Measurements from ENCODE around the gene ADAM10. TPM values are rescaled to one million over a fixed set of nuclear protein-coding genes. Genes with fewer than 3 reads are reported as not detected.

ADAM10 gene
- total RNA-seq, 2 donors from 2014 or later: 191 to 211 TPM

DNA sequence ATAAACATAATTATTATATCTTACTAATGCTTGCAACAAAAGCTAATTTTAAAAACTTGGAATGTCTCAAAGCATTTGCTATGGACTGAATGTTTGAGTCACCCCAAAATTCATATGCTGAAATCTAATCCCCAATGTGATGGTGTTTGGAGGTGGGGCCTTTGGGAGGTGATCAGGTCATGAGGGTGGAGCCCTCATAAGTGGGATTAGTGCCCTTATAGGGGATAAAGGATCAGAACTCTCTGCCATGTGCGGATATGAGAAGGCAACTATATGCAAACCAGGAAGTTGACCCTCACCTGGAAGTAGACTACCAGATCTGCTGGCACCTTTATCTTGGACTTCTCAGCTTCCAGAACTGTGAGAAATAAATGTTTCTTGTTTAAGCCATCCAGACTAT, 180.1 kb downstream of the ADAM10 start:
- H3K9me3 ChIP-seq (ENCODE audit: control insufficient read depth, low read length): peaks cover 8% of the 10 kb centered on the region
- H3K4me1 Mint-ChIP-seq: peaks cover 6% of the 10 kb centered on the region
- H3K4me3 Mint-ChIP-seq: no peak overlapping the region
- 97 to 100% methylated on average over 1 of the region's 1 CpG for WGBS, 2 experiments (ENCODE audit: insufficient coverage in 1 of 2, insufficient read length in 1 of 2)
- H3K27ac ChIP-seq (ENCODE audit: low read depth, low read length): no peak overlapping the region
- H3K27ac Mint-ChIP-seq: no peak overlapping the region
- TF ChIP-seq, protein P1, sequence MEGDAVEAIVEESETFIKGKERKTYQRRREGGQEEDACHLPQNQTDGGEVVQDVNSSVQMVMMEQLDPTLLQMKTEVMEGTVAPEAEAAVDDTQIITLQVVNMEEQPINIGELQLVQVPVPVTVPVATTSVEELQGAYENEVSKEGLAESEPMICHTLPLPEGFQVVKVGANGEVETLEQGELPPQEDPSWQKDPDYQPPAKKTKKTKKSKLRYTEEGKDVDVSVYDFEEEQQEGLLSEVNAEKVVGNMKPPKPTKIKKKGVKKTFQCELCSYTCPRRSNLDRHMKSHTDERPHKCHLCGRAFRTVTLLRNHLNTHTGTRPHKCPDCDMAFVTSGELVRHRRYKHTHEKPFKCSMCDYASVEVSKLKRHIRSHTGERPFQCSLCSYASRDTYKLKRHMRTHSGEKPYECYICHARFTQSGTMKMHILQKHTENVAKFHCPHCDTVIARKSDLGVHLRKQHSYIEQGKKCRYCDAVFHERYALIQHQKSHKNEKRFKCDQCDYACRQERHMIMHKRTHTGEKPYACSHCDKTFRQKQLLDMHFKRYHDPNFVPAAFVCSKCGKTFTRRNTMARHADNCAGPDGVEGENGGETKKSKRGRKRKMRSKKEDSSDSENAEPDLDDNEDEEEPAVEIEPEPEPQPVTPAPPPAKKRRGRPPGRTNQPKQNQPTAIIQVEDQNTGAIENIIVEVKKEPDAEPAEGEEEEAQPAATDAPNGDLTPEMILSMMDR (conservative IDR thresholded peaks at IDR 0.05): no peak
- no peaks in the 10 kb centered on the region for H3K36me3 ChIP-seq (ENCODE audit: control insufficient read depth, insufficient read depth, low read length)
- no peak overlapping the region for H3K9ac ChIP-seq (ENCODE audit: extremely low read depth, low read length, poor library complexity, severe bottlenecking)
- no peaks in the 10 kb centered on the region for H3K27me3 ChIP-seq (ENCODE audit: control insufficient read depth, insufficient read depth, low read length, poor library complexity, severe bottlenecking)
- H3K36me3 Mint-ChIP-seq (ENCODE audit: low read depth): no peaks in the 10 kb centered on the region
- DNase-seq: no peak
- H3K9me3 Mint-ChIP-seq: peaks cover 9% of the 10 kb centered on the region
- peak overlapping the region; percentile 38 for H3K4me3 ChIP-seq (ENCODE audit: low read length)
- no peaks in the 10 kb centered on the region for H3K4me1 ChIP-seq (ENCODE audit: control insufficient read depth, insufficient read depth, low read length)
- H3K27me3 Mint-ChIP-seq (ENCODE audit: insufficient read depth): no peaks in the 10 kb centered on the region

DNA sequence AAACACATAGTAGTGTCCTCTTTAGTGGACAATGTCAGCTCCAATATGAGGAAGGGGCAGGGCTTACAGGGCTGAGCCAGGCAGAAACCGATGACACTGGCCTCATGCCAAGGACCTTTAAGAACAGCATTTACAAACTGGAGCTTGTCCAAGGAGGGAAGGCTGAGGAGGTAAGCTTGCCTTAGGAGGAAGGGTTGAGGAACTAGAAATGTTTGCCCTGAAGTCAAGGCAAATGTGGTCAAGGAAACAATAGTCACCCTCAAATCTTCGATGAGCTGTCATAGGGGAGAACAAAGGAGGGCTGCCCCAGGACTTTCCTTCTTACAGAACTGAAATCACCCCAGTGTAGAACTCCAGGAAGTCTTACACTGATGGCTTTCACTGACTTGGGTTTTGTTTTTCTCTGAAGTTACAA, 181.3 kb downstream of the ADAM10 start:
- no peak overlapping the region for H3K9ac ChIP-seq (ENCODE audit: extremely low read depth, low read length, poor library complexity, severe bottlenecking)
- no peaks in the 10 kb centered on the region for H3K36me3 ChIP-seq (ENCODE audit: control insufficient read depth, insufficient read depth, low read length)
- no peak for DNase-seq
- TF ChIP-seq, protein P1 (conservative IDR thresholded peaks at IDR 0.05): no peak
- Mint-ChIP-seq H3K27me3 (ENCODE audit: insufficient read depth) (no peaks in the 10 kb centered on the region), H3K36me3 (ENCODE audit: low read depth) (no peaks in the 10 kb centered on the region), H3K27ac (no peak overlapping the region), H3K4me1 (peaks cover 7% of the 10 kb centered on the region), H3K9me3 (peaks cover 17% of the 10 kb centered on the region), H3K4me3 (no peak overlapping the region)
- H3K27ac ChIP-seq (ENCODE audit: low read depth, low read length): no peak overlapping the region
- H3K9me3 ChIP-seq (ENCODE audit: control insufficient read depth, low read length): peaks cover 8% of the 10 kb centered on the region
- WGBS, 2 experiments (ENCODE audit: insufficient coverage in 1 of 2, insufficient read length in 1 of 2): 90 to 95% methylated on average over 2 of the region's 2 CpGs
- H3K4me1 ChIP-seq (ENCODE audit: control insufficient read depth, insufficient read depth, low read length): peaks cover 6% of the 10 kb centered on the region
- no peaks in the 10 kb centered on the region for H3K27me3 ChIP-seq (ENCODE audit: control insufficient read depth, insufficient read depth, low read length, poor library complexity, severe bottlenecking)
- H3K4me3 ChIP-seq (ENCODE audit: low read length): no peak overlapping the region

DNA sequence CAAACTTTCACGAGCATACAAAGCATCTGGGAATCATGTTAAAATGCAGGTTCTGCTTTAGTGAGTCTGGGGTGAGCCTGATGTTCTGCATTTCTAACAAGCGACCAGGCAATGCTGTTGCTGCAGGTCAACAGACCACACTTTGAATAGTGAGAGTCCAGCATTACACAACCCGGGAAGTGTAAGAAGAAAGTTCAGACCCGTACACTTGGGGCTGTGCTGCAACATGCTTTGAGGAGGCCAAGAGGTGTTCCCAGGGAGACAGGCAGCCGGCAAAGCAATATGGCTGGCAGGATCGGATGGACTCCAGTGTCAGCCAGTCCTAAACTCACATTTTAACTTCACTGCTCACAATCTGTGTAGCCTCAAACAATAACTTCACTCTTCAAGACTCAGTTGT, 183.5 kb downstream of the ADAM10 start:
- no peaks in the 10 kb centered on the region for H3K27me3 ChIP-seq (ENCODE audit: control insufficient read depth, insufficient read depth, low read length, poor library complexity, severe bottlenecking)
- H3K27me3 Mint-ChIP-seq (ENCODE audit: insufficient read depth): no peaks in the 10 kb centered on the region
- no peak overlapping the region for H3K27ac ChIP-seq (ENCODE audit: low read depth, low read length)
- H3K27ac Mint-ChIP-seq: no peak overlapping the region
- no peaks in the 10 kb centered on the region for H3K36me3 ChIP-seq (ENCODE audit: control insufficient read depth, insufficient read depth, low read length)
- DNase-seq: peak; percentile 22
- WGBS, 2 experiments (ENCODE audit: insufficient coverage in 1 of 2, insufficient read length in 1 of 2): 90 to 96% methylated on average over 5 to 6 of the region's 6 CpGs
- H3K4me3 Mint-ChIP-seq: no peak overlapping the region
- H3K4me3 ChIP-seq (ENCODE audit: low read length): no peak overlapping the region
- H3K9me3 Mint-ChIP-seq: peaks cover 37% of the 10 kb centered on the region
- TF ChIP-seq, protein P1 (conservative IDR thresholded peaks at IDR 0.05): no peak
- H3K4me1 Mint-ChIP-seq: peaks cover 24% of the 10 kb centered on the region
- no peak overlapping the region for H3K9ac ChIP-seq (ENCODE audit: extremely low read depth, low read length, poor library complexity, severe bottlenecking)
- H3K36me3 Mint-ChIP-seq (ENCODE audit: low read depth): no peaks in the 10 kb centered on the region
- peaks cover 8% of the 10 kb centered on the region for H3K9me3 ChIP-seq (ENCODE audit: control insufficient read depth, low read length)
- peaks cover 20% of the 10 kb centered on the region for H3K4me1 ChIP-seq (ENCODE audit: control insufficient read depth, insufficient read depth, low read length)
